ENCODE results near the gene NCBP2L.

NCBP2L gene

GRCh38 chrX:107777536-107777832 is at the start of gene NCBP2L:
Gene NCBP2L, plus strand, starts transcription at chrX:107777733. Its CDS starts 16,488 bp downstream, at chrX:107794221.
- no peak for DNase-seq

GRCh38 chrX:107728371-107729099 is 49.0 kb upstream of the NCBP2L start:
- no peak for DNase-seq

GRCh38 chrX:107729558-107730297 is 47.8 kb upstream of the NCBP2L start:
- no peak for DNase-seq

DNA sequence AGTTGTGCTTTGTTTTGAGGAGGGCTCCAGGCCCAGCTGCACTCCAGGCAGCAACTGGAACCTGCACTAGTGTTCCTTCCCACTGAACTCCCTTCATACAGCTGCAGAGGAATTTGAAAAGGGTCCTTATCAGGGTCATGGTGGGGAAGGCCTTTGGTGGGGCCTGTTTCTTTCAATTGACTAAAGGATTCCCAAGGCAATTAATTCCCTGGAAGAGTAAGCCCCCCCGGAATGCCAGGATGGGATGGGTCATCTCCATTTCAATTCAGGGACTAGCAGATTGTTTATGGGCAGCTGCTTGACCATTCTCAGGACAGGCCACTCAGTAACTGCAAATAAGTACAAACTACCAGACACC is 47.3 kb upstream of the NCBP2L start:
- no peak for DNase-seq

DNA sequence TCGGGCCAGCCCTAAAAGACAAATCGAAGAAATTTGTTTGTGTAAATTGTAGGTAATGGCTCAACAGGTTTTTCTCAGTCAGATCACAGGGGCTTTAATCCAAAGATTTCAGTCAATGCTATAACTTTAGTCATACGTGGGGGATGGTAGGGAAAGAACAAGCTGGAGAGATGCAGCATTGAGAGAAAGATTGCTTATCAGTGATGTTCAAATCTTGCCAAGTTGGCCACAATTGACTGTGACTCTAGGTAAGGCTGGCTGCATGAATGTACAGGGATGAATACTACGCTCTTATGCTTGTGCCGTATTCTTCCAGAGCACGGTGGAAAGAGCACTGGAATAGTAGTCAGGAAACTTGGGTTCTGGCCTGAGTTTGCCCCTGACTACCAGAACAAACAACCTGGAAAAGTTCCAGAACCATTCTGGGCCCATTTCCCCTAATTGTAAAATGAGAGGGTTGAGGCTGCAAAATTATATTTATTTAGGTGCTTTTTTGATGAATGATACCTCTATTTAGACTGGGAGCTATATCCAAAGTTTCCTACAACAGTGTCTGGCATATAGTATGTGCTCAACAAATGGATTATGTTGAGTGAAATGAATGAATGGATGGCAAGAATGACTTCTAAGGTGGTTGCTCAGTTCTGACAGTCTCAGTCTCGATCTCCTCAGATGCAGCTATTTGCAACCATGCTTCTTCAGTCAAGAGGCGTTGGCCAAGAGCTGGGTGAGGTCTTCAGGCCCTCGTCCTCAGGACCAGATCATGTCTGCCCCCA is 46.4 kb upstream of the NCBP2L start:
- no peak for DNase-seq

- no peak for DNase-seq
These were observed 45.6 kb upstream of the NCBP2L start for GRCh38 chrX:107731831-107732502.

GRCh38 chrX:107733686-107734085 is 43.8 kb upstream of the NCBP2L start:
- no peak for DNase-seq

- DNase-seq = no peak
These were observed 42.9 kb upstream of the NCBP2L start for GRCh38 chrX:107734646-107735045.

DNA sequence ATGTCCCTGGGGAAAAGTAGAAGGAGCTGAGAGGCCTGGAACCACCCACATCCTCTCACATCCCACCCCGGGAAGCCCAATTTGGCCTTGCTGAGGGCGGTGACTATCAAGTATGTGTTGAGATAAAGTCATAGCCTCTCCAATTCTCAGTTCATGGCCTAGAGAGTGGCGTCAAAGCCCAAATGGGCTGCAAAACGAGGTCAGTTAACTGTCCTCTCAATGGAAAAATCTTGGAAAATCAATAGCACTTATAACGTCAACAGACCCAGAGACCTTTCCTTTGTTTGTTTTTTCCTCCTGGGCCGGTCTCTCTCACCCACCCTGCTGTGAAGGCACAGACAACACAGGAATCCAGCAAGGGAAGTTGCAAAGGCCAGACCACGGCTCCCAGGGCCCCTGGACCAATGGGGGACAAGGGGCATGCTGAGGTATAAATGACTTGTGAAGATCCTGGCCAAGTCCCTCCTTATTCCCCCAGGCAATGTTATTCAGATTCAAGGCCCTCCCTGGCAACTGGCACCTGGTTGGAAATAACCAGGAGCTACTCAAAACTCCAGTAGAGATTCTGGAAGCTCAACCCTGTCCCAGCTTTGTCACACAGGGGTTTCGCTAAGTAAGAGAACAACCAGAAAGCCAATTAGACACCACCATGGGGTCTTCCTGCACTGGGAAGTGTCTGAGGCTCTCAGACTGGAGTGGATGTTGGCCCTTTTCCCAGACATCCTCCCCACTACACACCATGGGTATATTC is 40.6 kb upstream of the NCBP2L start:
- DNase-seq = no peak

- no peak for DNase-seq
These were observed 39.3 kb upstream of the NCBP2L start for GRCh38 chrX:107738272-107738671.

- no peak for DNase-seq
These were observed 38.8 kb upstream of the NCBP2L start for GRCh38 chrX:107738768-107739167.

DNA sequence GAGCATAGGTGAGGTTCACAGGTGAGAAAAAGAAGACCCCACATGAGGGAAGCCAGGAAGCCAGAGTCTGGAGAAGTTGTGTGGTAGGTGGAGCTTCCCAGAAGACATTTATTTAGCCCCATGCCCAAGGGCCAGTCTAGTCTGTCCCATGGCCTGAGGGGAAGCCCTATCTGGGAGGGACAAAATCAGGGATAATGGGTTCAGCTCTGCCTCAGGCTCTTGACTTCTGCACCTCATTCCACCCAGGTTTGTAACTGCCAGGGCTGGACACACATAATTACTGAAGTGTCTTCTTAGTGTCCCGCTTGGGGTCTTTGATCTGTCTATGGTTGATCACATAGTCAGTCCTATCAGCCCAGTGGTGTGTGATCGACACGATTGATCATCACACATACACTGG is 38.0 kb upstream of the NCBP2L start:
- DNase-seq = no peak

GRCh38 chrX:107741404-107741790 is 36.1 kb upstream of the NCBP2L start:
- DNase-seq = no peak

DNA sequence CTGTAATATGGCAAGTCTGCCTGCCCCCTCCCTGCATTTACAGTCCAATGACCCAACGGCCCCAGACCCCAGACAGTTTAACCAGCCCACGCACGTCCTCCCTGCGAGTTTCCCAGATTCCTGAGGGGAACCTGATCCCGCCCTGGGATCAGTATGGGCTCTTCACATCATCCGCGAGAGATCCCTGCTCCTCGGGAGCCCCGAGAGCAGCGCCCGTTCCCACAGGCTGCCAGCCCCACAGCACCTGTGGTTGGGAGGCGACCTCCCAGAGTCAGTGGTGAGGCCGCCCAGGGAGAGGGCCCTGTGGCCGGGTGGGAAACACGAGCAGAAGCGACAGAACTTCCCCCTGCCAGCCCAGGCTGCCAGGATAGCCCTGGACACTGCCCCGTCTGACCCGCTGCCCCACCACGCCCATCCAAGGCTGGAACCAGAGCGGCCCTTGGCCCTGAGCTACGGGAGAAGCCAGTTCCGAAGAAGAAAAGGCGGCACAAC is 34.8 kb upstream of the NCBP2L start:
- no peak for DNase-seq

GRCh38 chrX:107743995-107744394 is 33.5 kb upstream of the NCBP2L start:
- DNase-seq = no peak

- DNase-seq = no peak
These were observed 32.7 kb upstream of the NCBP2L start for GRCh38 chrX:107744868-107745267.

DNA sequence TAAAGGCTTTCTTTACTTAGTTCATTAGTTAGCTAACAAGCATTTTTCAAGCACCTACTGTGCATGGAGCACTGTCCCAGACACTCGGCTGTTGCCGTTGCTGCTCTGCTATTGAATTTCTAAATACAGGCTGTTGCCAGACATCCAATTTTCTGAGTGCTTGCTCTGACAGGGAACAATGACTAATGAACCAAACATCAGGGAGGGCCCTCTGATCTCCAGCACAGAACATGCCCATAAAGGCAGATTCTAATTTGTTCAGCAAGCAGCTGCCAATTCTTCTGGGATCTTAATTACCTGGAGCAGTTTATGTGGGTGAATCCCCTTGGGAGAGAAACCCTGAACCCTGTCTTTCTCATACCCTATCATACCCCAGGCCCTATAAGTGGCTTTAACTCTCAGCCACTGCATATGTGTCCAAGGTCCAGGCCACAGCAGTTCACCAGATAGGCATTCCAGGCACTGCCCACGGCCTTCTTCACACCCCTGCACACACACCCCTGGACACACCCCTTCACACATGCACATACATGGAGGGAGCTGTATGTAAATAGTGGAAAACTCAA is 29.9 kb upstream of the NCBP2L start:
- no peak for DNase-seq

- no peak for DNase-seq
These were observed 29.0 kb upstream of the NCBP2L start for GRCh38 chrX:107748506-107748905.

DNA sequence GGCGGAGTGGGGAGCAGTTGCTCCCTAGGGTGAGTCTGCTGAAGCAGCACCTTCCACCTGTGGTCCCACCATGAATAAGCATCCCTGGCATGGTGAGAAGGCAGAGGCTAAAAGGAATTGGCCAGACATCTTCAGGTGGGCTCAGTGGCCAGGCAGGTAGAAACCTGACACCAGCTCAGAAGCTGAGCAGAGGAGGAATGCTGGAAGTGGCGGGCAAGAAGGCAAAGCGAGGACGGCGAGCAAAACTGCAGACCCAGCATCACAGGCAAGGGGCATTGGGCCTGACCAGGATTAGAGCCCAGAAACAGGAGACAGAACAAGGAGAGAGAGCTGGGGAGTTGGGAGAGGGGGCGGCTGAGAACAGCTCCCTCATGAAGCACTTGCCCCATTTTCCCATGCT is 27.3 kb upstream of the NCBP2L start:
- DNase-seq = no peak

DNA sequence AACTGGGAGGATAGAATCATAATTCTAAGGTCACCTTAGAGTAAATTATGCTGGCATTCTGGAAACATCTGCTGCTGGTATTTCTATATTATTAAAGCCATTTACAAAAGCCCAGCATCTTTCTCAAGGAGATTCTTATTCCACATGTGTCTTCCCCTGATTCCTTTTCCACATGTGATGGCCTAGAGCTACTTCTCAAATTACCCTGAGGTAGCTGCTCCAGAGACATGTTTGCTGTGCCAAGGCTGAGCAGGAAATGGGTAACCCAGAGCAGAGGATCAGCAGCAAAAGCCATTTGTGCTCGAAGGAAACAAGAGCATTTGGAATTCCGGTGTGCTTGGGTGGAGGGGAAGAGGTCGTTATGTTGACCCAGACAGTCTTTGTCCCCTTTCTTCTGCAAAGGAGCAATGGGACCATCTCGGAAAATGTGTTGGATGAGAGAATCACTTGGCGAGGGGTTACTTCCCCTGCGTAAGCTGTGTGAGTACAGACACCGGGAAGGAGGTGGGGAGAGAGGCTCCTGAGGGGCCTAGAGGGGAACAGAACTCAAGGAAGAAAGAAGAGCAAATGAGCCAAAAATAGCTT is 26.6 kb upstream of the NCBP2L start:
- no peak for DNase-seq

- DNase-seq = no peak
These were observed 25.5 kb upstream of the NCBP2L start for GRCh38 chrX:107752043-107752442.

- no peak for DNase-seq
These were observed 24.8 kb upstream of the NCBP2L start for GRCh38 chrX:107752714-107753113.

Data from activated CD4-positive, alpha-beta T cell treated with anti-CD3 and anti-CD28 coated beads, Interleukin-2, amount 50 U/mL, for 48 hours (primary cell).